Effector memory CD8-positive, alpha-beta T cell (primary cell): Measurements from ENCODE around the gene SNX20.

ENCODE experiments used
- ATAC-seq: fragments of 150-1000 bp; cut with Tn5 transposase; replicated peaks from 2 replicates; pipeline ENCODE4 v1.10.0; 2021; ENCODE audit warnings: mild to moderate bottlenecking, moderate library complexity
- DNase-seq, 3 experiments: peaks; one replicate each; pipeline ENCODE4 v3.0.0; 2021
- H3K27ac Mint-ChIP-seq, 2 donors: one replicate each; pipeline ENCODE4 v1.8.0; 2022; ENCODE audit warnings: mild to moderate bottlenecking in 2 of 2, mixed read lengths in 2 of 2, moderate library complexity in 2 of 2
- H3K27me3 Mint-ChIP-seq, 2 donors: one replicate each; pipeline ENCODE4 v1.8.0; 2022; ENCODE audit warnings: mixed read lengths in 2 of 2
- H3K36me3 Mint-ChIP-seq: one replicate; pipeline ENCODE4 v1.8.0; 2022; ENCODE audit warnings: mild to moderate bottlenecking, moderate library complexity, mixed read lengths; ENCODE audit not compliant: insufficient read depth
- H3K4me1 Mint-ChIP-seq, 2 donors: one replicate each; pipeline ENCODE4 v1.8.0; 2022; ENCODE audit warnings: low read depth in 2 of 2, mixed read lengths in 2 of 2
- H3K4me3 Mint-ChIP-seq, 2 donors: one replicate each; pipeline ENCODE4 v1.8.0; 2022; ENCODE audit warnings: mild to moderate bottlenecking in 2 of 2, mixed read lengths in 2 of 2, moderate library complexity in 2 of 2
- H3K9me3 Mint-ChIP-seq, 2 donors: one replicate each; pipeline ENCODE4 v1.8.0; 2022; ENCODE audit warnings: mixed read lengths in 2 of 2

Gene SNX20

DNA sequence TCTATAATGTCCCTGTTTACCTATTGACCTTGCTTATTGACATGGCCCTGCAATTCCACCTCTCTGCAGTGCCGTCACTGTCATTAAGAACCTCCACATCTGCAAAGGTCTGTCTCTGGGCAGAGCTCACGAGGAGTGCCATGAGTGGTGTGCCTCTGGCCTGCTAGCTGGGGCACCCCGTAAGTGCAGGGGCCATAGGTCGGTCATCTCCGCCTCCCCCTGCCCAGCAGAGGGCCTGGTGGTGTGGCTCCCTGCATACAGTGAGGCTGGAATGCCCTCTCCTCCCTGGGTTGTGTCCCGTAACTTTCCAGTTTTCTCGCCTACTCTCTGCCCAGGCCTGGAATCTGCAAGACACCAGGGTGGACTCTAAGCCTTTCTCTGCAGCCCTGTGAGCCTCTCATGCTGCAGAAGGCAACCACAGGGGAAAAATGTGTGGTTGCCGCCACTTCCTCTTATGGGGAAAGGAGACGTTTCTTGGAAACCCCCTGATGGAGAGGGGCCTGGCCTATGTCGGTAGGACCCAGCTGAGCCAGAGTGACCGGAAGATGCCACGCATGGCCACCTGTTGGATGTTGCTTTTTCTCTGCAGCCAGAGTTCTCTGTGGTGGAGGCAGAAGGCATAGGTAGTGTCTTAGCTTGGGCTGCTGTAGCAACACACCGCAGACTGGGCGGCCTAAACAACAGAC lies 2.7 kb upstream of the SNX20 start:
- peak; percentile 68 for ATAC-seq
- DNase-seq: peak; percentile 43 to 55 (median 50)

DNA sequence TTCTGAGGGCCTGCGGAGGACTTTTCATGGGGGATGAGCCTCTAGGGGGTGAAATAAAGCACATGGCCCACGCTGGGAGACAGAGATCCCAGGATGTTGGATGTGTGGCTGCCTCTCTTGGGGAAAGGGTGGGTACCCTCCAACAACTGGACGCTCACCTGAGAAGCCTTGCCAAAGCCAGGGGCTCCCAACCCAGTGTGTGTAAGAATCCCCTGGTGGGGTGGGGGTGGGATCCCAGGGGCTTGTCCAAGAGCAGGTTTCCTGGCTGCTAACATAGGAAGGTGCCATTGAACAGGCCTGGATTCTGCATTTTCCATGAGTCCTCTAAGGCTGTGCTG lies 587 bp downstream of the SNX20 start:
- no peak for ATAC-seq
- peaks cover 73 to 82% of the 10 kb centered on the region in 2 donors for H3K4me1 Mint-ChIP-seq
- no peaks in the 10 kb centered on the region for H3K27me3 Mint-ChIP-seq
- no peaks in the 10 kb centered on the region for H3K9me3 Mint-ChIP-seq
- H3K4me3 Mint-ChIP-seq: peak overlapping the region; percentile 88 to 92
- DNase-seq: no peak
- peak overlapping the region; percentile 95 to 97 for H3K27ac Mint-ChIP-seq
- peaks cover 34% of the 10 kb centered on the region for H3K36me3 Mint-ChIP-seq

More for the DNA sequence above, 2.7 kb upstream of the SNX20 start:
- Mint-ChIP-seq H3K9me3 (no peaks in the 10 kb centered on the region), H3K36me3 (peaks cover 7% of the 10 kb centered on the region), H3K27me3 (no peaks in the 10 kb centered on the region), H3K4me1 (peaks cover 65 to 69% of the 10 kb centered on the region in 2 donors), H3K27ac (peak overlapping the region; percentile 80 to 96), H3K4me3 (peak overlapping the region; percentile 57 to 59)

DNA sequence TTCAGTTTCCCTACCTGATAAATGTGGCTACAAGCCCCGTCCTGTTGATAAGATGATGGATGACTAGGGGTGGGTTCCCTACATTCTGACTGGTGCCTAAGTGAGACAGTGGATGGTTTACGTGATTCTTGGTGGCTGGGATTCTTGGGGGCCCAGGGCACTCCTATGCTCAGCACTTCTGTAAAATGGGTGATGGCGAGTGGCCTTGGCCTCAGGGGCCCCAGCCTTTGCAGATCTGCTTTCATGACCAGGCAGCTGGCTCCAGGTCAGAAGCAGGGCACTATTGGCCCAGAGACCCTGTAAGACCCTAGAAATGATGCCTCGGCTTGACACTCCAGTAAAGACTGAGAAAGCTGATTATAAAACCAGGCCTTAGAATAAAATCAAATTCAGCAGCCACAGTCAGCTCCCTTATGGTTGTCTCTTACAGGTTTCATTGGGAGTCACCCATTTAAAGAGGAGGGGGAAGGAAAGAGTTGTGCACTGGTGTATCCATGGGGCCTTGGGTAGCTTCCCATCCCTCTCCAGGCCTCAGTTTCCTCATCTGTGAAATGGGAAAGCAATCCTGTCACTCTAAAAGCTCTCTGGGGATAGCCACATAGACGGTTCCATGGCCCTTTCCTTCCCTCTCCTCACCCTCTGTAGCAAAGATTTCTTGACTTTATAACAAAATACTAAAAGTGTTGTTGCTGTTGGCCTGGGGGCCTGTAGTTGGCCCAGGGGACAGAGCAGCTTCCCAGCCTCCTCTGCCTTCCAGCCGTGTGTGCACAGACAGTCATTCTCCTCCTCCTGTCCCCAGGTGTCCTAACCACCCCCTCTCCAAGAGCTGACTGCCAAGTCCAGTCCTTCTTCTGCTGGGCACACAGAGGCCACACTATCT lies 1.2 kb downstream of the SNX20 start:
- Mint-ChIP-seq H3K27me3 (no peaks in the 10 kb centered on the region), H3K9me3 (no peaks in the 10 kb centered on the region), H3K27ac (peak overlapping the region; percentile 95 to 97), H3K36me3 (peaks cover 40% of the 10 kb centered on the region), H3K4me3 (peak overlapping the region; percentile 88 to 92), H3K4me1 (peaks cover 67 to 77% of the 10 kb centered on the region in 2 donors)
- ATAC-seq: no peak
- no peak for DNase-seq

DNA sequence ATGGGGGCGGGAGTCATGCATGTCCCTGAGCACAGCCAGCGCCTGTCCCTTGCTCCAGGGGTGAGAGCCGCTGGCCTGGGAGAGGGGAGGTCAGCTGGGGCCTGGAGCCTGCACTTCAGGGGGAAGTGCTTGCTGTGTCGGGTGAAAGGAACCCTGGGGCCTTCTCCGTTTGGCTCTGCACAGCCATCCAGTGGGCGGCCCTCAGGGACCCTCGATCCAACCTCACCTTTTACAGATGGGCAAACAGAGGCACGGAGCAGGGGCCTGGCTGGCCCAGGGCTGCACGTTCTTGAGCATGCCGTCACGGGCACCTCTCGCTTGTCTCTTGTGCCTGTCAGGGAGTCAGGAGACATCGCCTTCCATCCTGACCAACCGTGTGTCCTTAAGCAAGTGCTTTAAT lies 1.8 kb downstream of the SNX20 start:
- Mint-ChIP-seq H3K27ac (peak overlapping the region; percentile 95 to 97), H3K36me3 (peaks cover 46% of the 10 kb centered on the region), H3K27me3 (no peaks in the 10 kb centered on the region), H3K4me3 (peak overlapping the region; percentile 88 to 92), H3K4me1 (peaks cover 61 to 71% of the 10 kb centered on the region in 2 donors), H3K9me3 (no peaks in the 10 kb centered on the region)
- DNase-seq (no peak), ATAC-seq (no peak)

DNA sequence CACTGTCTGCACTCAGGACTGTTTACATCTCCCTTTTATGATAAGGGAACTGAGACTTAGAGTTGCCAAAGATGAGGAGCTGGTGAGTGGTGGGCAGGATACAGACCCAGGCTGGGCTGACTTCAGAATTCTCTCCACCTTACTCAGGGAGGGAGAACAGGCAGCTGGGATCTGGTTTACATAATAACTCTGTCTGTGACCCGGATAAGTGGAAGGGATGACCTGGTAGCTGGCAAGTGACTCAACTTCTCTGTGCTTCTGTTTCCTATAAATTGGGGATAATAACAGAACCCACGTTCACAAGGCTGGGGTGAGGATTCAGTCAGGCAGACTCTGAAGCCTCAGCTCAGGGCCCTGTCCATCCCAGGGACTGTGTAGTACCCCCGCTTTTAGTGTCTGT lies 2.6 kb downstream of the SNX20 start:
- Mint-ChIP-seq H3K27me3 (no peaks in the 10 kb centered on the region), H3K27ac (peak overlapping the region; percentile 95 to 97), H3K9me3 (no peaks in the 10 kb centered on the region), H3K4me3 (peak overlapping the region; percentile 88 to 92), H3K4me1 (peaks cover 53 to 63% of the 10 kb centered on the region in 2 donors), H3K36me3 (peaks cover 53% of the 10 kb centered on the region)
- ATAC-seq (no peak), DNase-seq (no peak)

DNA sequence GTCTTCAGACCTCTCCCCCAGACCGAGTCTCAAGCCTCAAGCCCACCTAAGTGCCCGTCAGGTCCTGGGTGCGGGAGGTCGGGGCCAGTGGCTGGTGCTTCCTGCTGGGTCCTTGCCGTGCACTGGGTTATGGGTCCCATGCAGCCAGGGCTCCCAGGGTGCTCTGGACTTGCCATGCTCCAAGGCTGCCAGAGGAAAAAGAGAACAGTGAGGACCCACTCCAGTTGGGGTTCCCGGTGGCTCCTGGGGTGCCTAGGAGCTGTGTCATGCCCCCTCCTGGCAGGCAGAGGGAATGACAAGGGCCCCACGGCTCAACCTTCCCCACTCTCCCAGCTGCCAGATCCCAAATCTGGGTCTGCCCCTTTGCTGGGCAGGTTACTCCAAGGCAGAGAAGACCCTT lies 3.8 kb downstream of the SNX20 start:
- peak overlapping the region; percentile 95 to 97 for H3K27ac Mint-ChIP-seq
- ATAC-seq (no peak), DNase-seq (no peak)
- H3K4me3 Mint-ChIP-seq: peak overlapping the region in 1 of 2 donors; percentile 88
- no peaks in the 10 kb centered on the region for H3K27me3 Mint-ChIP-seq
- H3K36me3 Mint-ChIP-seq: peaks cover 63% of the 10 kb centered on the region
- peaks cover 0 to 2% of the 10 kb centered on the region in 2 donors for H3K9me3 Mint-ChIP-seq
- peaks cover 43 to 54% of the 10 kb centered on the region in 2 donors for H3K4me1 Mint-ChIP-seq

DNA sequence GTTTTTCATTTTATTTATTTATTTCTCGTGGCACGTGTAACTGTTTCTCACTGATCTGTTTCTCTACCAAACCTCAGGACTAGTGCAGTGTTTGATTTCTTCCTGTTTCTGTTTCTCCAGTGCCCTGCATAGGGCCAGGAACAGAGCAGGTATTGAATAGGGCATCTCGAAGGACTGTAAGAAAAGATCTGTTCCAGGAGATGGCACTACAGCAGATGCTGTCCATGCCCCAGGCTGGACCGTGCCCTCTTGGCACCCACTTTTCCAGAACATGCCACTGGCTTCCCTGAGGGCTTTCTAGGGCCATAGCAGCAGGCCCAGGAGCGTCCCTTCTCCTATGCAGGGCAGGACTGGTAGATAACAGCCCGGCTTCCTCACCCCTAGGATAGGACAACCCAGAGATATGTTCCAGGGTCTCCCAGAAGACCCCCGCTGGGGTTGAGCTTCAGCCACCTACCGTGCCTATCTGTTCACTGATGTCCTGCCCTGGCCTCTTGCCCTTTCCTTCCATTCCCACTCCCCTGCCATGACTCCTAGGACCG lies 4.4 kb downstream of the SNX20 start:
- Mint-ChIP-seq H3K4me3 (no peak overlapping the region), H3K27me3 (no peaks in the 10 kb centered on the region), H3K27ac (peak overlapping the region; percentile 95 to 97), H3K4me1 (peaks cover 41 to 49% of the 10 kb centered on the region in 2 donors), H3K36me3 (peaks cover 65% of the 10 kb centered on the region), H3K9me3 (peaks cover 0 to 2% of the 10 kb centered on the region in 2 donors)
- no peak for DNase-seq
- ATAC-seq: no peak

DNA sequence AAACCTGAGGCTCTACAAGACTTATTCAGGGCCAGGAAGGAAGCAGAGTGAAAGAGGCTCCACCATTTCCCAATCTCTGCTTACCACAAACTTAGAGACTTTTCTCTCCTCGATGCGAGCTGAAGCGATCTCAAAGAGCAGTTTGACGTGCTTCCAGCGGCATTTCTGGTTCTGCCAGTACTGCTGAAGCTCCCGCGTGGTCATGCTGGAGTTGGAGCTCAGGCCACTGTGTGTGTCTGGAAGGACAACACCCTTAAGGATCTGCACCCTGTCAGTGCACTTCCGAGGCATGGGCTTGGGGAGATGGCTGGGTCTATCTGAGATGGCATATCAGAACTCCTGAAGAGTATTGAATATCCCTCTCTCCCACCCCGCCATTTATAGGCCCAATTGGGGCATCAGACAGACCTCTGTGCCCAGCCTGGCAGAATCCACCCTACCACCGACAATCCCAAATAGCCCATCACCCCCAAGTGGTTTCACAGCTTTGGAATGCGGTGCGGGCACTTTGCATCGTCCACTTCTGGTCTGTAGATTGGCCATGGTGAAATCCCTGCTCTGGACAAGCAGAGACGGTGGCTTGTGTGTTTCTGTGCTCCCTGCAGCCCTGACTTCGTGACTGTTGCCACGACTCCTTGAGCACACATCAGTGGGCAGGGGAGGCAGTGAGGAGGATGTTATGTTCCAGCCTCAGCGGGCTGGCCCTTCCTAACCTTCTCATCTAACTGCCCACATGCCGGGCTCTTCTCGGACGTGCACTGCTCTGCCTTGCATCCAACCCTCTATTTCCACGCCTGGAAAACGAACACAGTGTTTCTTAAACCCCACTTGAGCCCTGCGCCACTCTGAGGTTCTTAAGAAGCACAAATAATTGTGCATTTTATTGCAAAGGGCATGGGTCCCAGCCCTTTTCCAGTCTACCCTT lies 5.2 kb downstream of the SNX20 start:
- H3K27ac Mint-ChIP-seq: no peak overlapping the region
- H3K4me3 Mint-ChIP-seq: no peak overlapping the region
- no peaks in the 10 kb centered on the region for H3K27me3 Mint-ChIP-seq
- ATAC-seq (no peak), DNase-seq (no peak)
- peaks cover 38 to 48% of the 10 kb centered on the region in 2 donors for H3K4me1 Mint-ChIP-seq
- peaks cover 69% of the 10 kb centered on the region for H3K36me3 Mint-ChIP-seq
- peaks cover 0 to 2% of the 10 kb centered on the region in 2 donors for H3K9me3 Mint-ChIP-seq

DNA sequence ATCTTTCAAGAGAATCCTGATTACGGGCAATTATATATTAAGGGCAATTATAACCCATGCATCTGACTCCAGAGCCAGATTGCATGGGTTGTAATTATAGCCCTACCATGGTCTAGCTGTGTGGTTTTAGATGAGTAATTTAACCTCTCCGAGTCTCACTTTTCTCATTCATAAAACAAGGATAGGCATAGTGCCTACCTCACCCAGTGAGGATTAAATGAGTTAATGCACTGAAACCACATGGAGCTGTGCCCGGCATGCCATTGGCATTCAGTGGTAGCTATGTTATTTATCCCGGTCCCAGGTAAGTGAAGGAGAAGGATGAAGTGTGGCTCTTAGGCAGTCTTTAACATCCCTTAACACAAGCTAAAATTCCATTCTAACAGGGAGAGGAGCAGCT lies 6.3 kb downstream of the SNX20 start:
- no peak overlapping the region for H3K27ac Mint-ChIP-seq

DNA sequence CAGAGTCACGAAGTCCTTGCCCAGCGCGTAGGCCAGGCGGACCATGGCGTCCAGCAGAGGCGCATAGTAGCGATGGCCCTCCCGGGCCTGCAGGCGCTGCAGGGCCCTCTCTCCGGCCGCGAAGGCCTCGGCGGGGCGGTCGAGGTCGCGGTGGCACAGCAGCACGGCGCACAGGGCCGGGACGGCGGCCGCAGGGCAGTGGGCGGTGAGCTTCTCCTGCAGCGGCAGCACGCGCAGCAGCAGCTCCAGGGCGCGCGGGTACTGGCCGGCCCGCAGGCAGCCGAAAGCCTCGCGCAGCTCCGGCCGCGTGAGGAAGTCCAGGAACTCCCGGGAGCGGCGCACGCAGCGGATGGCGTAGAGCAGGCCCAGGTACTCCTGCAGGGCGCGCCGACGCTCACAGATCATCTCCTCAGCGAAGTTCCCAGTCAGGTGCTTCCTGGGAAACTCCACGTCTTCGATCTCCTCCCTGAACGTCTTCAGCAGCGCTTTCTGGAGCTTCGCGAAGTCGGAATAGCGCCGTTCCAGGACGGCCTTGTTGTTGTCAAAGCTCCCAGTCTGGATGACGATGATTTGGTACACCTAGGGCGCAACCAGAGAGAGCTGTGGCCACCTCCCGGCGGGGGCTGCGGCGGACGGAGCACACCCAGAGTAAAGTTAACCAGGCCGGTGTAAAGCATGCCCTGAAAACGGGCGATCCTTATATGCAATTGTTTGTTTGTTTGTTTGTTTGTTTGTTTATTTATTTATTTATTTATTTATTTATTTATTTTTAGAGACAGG lies 7.4 kb downstream of the SNX20 start:
- H3K27ac Mint-ChIP-seq: no peak overlapping the region
- ATAC-seq: no peak
- no peak overlapping the region for H3K4me3 Mint-ChIP-seq

More for the DNA sequence above, 6.3 kb downstream of the SNX20 start:
- ATAC-seq (no peak), DNase-seq (no peak)
- Mint-ChIP-seq H3K9me3 (peaks cover 0 to 2% of the 10 kb centered on the region in 2 donors), H3K4me3 (no peak overlapping the region), H3K27me3 (no peaks in the 10 kb centered on the region), H3K4me1 (peaks cover 32 to 40% of the 10 kb centered on the region in 2 donors), H3K36me3 (peaks cover 66% of the 10 kb centered on the region)

DNA sequence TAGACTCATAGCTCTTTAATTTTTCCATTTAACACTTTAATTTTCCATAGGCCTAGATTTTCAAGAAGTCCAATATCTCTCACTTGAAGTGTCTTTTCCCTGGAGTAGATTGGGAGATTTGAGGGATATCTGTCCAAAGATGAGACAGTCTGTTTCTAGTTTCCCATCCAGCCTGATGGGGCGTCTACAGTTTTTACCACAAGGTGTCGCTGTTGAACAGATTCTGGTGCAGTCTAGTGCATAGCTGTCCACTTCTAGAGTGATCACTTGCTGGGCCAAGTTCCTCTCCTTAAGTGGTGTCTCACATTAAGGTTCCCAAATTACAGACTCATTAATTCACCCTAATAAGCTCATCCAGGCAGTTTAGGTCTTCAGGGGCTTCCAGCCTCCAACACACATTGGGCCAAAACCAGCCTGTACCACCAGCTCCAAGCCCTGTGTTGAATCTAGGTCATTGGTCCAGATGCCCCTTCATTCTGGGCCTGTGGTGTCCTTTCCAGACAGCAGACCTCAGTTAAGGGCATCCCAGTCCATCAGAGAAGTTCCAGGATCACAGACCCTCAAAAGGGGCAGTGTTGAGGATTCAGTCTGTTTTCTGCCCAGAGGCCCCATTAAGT lies 9.4 kb downstream of the SNX20 start:
- Mint-ChIP-seq H3K4me3 (no peak overlapping the region), H3K9me3 (peaks cover 0 to 2% of the 10 kb centered on the region in 2 donors), H3K27ac (peak overlapping the region in 1 of 2 donors; percentile 83), H3K36me3 (peaks cover 49% of the 10 kb centered on the region), H3K27me3 (no peaks in the 10 kb centered on the region), H3K4me1 (peaks cover 16 to 28% of the 10 kb centered on the region in 2 donors)
- ATAC-seq (peak; percentile 36), DNase-seq (peak; percentile 47 to 59 (median 53))

More for the DNA sequence above, 7.4 kb downstream of the SNX20 start:
- Mint-ChIP-seq H3K9me3 (peaks cover 0 to 2% of the 10 kb centered on the region in 2 donors), H3K36me3 (peaks cover 65% of the 10 kb centered on the region), H3K4me1 (peaks cover 20 to 30% of the 10 kb centered on the region in 2 donors), H3K27me3 (no peaks in the 10 kb centered on the region)
- no peak for DNase-seq

DNA sequence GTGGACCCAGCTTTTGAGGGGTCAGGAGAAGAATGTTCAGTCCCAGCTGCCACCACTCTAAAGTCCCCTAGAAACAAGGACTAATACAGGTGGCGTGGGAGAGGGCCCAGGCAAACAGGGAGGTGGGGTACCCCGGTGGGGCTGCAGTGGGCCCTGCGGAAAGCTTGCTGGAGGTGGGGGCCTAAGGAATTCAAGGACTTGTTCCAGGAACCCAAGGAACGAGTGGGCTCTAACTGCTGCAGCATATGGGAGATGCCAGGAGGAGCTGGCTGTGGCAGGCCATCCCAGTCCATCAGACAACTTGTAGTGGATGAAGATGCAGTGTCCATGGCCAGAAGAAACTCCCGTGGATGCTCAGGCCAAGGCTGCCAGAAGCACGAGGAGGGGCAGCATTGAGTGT lies 10.6 kb downstream of the SNX20 start:
- Mint-ChIP-seq H3K27ac (peak overlapping the region; percentile 65 to 75), H3K27me3 (no peaks in the 10 kb centered on the region)

More for the DNA sequence above, 10.6 kb downstream of the SNX20 start:
- Mint-ChIP-seq H3K36me3 (peaks cover 39% of the 10 kb centered on the region), H3K4me1 (peaks cover 17 to 29% of the 10 kb centered on the region in 2 donors), H3K9me3 (peaks cover 0 to 2% of the 10 kb centered on the region in 2 donors), H3K4me3 (no peak overlapping the region)
- DNase-seq (no peak), ATAC-seq (no peak)
